GM12891 (cell line): ENCODE results near the gene SUN5.

ENCODE experiments used
- PAX5 ChIP-seq: IDR thresholded peaks from 2 replicates; pipeline ENCODE4 v1.6.1; 2011; ENCODE audit warnings: low read length, moderate library complexity, mild to moderate bottlenecking; ENCODE audit not compliant: insufficient read depth, severe bottlenecking
- POLR2A ChIP-seq: IDR thresholded peaks from 2 replicates; pipeline ENCODE4 v1.6.1; 2011; ENCODE audit warnings: low read depth, low read length, control low read depth
- POLR2AphosphoS5 ChIP-seq: IDR thresholded peaks from 2 replicates; pipeline ENCODE4 v1.6.1; 2011; ENCODE audit warnings: low read depth, low read length, control low read depth
- SPI1 ChIP-seq: IDR thresholded peaks from 2 replicates; pipeline ENCODE4 v1.6.1; 2011; ENCODE audit warnings: low read depth, low read length, control low read depth
- TAF1 ChIP-seq: IDR thresholded peaks from 2 replicates; pipeline ENCODE4 v1.6.1; 2011; ENCODE audit warnings: low read depth, low read length, control low read depth

DNA sequence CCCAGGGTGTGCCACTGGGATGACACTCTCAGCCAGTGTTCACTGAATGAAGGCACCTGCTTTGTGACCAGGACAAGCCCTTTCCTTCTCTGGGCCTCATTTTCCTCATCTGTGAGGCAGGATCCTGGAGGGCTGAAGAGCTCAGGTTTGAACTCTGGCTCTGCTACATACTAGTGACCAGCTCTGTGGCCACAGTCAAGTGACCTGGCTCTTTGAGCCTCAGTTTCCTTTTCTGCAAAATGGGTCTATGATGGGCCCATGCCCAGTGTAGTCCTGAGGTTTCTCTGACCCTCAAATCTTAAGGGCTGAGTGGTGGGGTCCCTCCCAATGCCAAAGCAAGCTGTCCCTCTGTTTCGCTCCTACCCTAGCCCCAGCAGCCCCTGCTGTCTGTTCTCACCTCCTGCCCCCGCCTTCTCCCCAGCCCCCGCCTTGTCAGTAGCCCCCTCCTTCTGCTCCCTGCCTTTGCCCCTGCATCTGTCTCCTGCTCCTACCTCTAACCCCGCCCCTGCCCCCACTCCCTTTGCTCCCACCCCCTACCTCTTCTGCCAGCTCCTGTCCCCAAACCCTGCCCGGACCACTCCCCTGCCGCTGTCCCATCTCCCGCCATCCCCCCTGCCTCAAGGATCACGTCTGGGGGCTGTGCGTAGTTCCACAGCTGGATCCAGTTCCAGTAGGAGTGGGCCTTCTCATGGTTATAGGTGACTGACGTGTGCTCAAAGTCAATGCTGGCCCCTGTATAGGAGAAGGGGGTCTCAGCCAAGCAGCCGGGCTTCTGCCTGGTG lies 17.0 kb downstream of the SUN5 start:
- TF ChIP-seq POLR2A: no peak
- no peak for TF ChIP-seq POLR2AphosphoS5
- no peak for TF ChIP-seq TAF1
- TF ChIP-seq SPI1: no peak
- TF ChIP-seq PAX5: no peak
